GM10248 (cell line): ENCODE measurements around the gene DESI2.

Source experiments
- CTCF ChIA-PET: fragments of 300-600 bp; sonication (Branson Sonifier 250); formaldehyde crosslinking; extraction: SDS; loops from one replicate; lab custom pipeline; 2021; ENCODE audit warnings: antibody characterized with exemption; lab: Yijun Ruan, JAX
- POLR2A ChIA-PET: fragments of 350-650 bp; sonication (Branson Sonifier 250); formaldehyde crosslinking; extraction: SDS; loops from one replicate; lab custom pipeline; 2020; ENCODE audit warnings: antibody characterized with exemption; lab: Yijun Ruan, JAX
- DNase-seq: peaks from one replicate; pipeline ENCODE4 v3.0.0; 2012; ENCODE audit errors: extremely low spot score
- CTCF ChIP-seq: IDR thresholded peaks from 2 replicates; pipeline ENCODE4 v1.5.1; 2012; ENCODE audit warnings: mild to moderate bottlenecking, low read depth; ENCODE audit errors: extremely low read depth, missing control alignments, control extremely low read depth

DESI2 gene

DNA sequence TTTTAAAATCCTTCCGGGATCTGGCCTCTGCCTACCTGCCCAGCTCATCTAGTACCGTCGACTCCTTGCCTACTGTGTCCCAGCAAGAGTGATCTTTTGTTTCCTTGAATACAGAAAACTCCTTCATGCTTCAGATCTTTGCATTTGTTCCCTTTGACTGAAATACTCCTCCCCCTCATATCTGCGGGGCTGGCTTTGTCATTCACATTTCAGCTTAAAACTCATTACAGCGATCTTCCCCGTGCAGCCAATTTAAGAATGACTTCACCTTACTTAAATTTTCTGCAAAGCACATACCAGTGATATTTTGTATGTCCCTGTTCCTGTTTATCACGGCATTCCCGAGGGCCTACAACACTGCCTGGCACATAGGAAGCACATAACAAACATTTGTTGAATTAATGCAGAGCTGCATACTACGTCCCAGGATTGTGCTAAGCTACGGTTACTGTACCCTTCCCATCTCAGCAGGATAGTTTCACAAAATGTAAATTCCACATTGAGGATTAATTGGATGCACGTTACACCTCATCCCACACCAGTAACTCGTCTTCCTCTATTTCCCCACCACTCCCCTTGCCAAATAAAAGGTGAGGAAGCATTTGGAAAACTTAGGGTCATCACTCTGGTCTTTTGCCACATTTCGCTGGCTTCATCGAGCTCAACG, 837 bp upstream of the DESI2 start:
- ChIA-PET CTCF (interaction anchor here (1.0 to 1.2 kb wide), 4 partner anchors 48 to 390 kb away, joined by 3 to 5 read pairs (median 3); no protein-coding TSS in a partner anchor), POLR2A (no interaction called here)
- no peak for DNase-seq
- TF ChIP-seq CTCF: no peak

DNA sequence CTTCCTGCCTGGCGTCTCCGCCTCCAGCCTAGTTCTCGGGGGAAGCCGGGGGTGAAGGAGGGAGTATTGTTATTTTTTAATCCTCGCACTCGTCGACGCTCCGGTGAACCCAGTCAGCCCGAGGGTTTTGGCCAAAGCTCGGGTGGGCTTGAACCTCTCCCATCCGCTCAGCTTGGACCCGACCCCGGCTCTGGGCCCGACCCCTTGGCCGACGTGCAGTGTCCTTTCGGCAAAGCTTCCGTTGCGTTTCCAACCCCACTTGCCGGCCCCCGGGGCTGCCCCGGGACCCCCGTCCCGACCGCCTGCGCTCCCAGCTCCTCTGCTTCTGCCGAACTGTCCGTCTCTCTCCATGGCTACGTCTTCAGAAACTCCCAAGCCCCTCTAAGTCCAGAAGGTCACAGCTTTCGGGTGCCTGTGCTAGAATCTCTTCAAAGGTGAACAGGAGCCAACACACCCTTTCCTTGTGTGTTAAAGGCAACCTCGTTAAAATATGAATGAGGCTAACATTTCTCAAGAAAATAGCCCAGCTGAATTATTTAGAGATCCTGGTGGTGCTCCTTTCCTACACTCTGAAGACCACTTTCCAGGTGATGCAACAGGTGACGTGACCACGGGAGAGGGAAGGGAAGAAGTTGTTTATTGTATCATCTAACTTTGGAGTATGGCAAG, 647 bp downstream of the DESI2 start:
- DNase-seq: no peak
- CTCF ChIA-PET: interaction anchor here (0.9 to 1.1 kb wide), 4 partner anchors 12 to 147 kb away, joined by 3 to 5 read pairs (median 4); no protein-coding TSS in a partner anchor
- POLR2A ChIA-PET: no interaction called here
- TF ChIP-seq CTCF: no peak

DNA sequence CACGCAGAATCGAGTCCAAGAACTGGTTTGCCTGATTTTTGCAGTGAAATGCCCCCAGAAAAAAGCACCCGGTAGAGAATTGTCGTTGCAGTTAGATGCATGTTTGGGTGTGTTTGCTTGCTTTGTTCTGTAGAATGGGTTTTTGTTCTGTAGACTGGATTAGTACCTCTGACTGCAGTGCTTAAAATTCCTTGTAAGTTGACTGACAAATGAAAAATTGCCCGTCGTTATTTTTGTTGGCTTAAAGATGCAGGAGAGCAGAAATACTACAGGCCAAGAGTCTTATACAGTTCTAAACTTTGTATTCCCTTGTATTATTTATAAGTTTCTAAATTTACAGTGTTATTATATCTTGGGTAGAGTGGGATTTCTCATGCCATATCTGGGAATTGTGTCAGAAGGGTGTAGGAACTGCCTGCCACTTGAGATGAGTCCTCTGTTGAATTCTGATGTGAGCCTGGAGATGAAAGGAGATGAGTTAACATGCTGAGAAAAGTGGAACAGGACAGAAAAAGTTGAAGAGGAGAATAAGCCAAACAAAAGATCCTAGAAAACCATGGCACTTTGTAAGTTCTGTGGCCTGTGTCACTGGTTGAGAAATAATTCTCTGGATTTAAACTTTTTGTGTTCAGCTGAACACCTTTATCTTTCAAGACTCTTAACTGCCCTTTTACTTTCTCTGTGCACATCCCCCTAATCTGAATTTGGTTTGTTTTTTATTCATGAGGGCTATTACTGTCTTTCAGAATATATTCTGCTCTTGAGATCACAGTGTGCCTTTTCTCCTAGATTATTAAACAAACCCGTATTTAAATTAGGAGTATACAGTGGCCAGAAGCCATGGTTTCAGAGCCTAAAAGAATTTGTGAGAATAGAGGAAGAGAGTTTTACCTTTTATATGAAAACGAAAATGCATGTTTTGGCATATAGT, 1.4 kb downstream of the DESI2 start:
- CTCF ChIA-PET: interaction anchor here (0.9 to 1.1 kb wide), 2 partner anchors 12 to 146 kb away, joined by 3 read pairs; no protein-coding TSS in a partner anchor
- POLR2A ChIA-PET: no interaction called here
- DNase-seq: no peak
- no peak for TF ChIP-seq CTCF

DNA sequence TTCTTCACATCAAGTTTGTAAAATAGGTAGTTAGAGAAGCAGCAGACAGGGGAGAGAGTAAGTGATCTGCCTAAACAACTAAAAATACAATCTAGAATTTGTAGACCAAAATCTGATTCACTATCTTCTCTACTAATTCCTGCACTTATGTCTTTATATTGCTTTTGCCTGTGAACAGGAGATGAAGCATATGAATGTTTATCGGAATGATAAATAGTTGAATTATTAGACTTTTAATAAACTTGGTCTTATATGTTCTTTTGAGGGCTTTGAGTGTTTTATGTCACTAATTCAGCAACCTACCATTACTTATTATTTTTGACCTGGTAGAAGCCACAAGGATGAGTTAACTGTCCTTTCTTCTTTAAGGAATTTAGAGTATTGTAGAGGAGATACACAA, 2.3 kb downstream of the DESI2 start:
- ChIA-PET CTCF (interaction anchor here (1.6 kb wide), 1 partner anchor 8 kb away, joined by 4 read pairs; no protein-coding TSS in a partner anchor), POLR2A (no interaction called here)
- DNase-seq: no peak
- no peak for TF ChIP-seq CTCF

GRCh38 chr1:244657421-244657820, 4.5 kb downstream of the DESI2 start:
- ChIA-PET POLR2A (no interaction called here), CTCF (interaction anchor here (1.4 to 2.4 kb wide), 5 partner anchors 10 to 140 kb away, joined by 3 to 7 read pairs (median 6); no protein-coding TSS in a partner anchor)
- TF ChIP-seq CTCF: no peak
- no peak for DNase-seq

DNA sequence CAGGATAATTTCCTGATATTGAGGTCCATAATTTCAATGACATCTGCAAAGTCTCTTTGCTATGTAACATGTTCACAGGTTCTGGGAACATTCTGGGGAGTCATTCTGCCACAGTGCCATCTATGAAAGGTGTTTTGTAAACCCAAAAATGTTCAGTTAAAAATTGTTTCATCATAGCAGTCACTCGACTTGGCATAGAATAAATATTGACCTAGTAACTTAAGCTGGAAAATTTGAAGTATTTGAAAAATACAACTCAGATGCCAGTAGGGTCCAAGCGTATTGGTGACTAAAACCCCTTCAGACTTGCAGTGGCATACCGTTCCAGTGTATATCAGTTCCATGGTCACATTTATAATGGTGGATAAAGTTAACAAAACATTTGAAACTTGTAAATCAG, 6.8 kb downstream of the DESI2 start:
- ChIA-PET CTCF (interaction anchor here (2.4 kb wide), 1 partner anchor 12 kb away, joined by 6 read pairs; no protein-coding TSS in a partner anchor), POLR2A (no interaction called here)
- no peak for TF ChIP-seq CTCF
- DNase-seq: no peak
